ENCODE data around the gene SLC6A13.
"Not testable (repeated sequence)": the region's sequence is repeated elsewhere in the genome, so short reads cannot be mapped to it uniquely, and the experiment has no call there.

SLC6A13 gene

DNA sequence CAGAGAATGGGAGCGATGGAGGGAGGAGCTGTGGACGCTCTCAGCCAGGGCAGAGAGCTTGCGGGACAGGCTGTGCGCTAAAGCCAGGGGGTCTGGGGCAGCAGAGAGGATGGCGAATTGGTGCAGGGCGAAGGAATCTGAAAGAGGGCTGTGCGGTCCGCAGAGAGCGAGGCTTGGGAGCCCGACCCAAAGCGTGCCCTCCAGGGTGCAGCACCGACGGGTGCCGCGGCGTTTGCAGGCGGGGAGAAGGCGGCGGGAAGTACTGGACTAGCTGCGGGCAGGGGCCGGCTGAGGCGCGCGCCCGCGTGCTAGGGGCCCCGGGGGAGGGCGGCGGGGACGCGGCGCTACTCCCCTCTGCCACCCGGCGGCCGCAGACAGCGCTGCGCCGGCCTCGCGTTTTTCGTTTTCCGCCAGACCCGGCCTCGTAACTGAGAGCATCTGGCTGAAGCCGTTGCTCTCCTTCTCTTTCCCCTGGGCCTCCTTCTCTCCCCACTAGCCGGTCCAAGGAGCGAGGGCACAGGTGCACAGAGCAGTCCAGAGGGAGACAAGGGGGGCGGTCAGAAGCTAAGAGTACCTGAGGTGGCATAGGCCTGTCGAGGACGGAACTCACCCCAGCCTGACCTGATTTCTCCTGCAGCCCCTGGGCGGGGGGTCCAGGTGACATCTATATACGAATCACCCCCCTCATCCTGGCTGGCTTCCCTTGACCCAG is 73.6 kb downstream of the SLC6A13 start:
- TF ChIP-seq, protein P1, sequence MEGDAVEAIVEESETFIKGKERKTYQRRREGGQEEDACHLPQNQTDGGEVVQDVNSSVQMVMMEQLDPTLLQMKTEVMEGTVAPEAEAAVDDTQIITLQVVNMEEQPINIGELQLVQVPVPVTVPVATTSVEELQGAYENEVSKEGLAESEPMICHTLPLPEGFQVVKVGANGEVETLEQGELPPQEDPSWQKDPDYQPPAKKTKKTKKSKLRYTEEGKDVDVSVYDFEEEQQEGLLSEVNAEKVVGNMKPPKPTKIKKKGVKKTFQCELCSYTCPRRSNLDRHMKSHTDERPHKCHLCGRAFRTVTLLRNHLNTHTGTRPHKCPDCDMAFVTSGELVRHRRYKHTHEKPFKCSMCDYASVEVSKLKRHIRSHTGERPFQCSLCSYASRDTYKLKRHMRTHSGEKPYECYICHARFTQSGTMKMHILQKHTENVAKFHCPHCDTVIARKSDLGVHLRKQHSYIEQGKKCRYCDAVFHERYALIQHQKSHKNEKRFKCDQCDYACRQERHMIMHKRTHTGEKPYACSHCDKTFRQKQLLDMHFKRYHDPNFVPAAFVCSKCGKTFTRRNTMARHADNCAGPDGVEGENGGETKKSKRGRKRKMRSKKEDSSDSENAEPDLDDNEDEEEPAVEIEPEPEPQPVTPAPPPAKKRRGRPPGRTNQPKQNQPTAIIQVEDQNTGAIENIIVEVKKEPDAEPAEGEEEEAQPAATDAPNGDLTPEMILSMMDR (IDR thresholded peaks at IDR 0.05; ENCODE audit: insufficient read depth, low read length, poor library complexity, severe bottlenecking), result no peak
- peak; percentile 25 for DNase-seq (ENCODE audit: extremely low read depth, insufficient read length)

DNA sequence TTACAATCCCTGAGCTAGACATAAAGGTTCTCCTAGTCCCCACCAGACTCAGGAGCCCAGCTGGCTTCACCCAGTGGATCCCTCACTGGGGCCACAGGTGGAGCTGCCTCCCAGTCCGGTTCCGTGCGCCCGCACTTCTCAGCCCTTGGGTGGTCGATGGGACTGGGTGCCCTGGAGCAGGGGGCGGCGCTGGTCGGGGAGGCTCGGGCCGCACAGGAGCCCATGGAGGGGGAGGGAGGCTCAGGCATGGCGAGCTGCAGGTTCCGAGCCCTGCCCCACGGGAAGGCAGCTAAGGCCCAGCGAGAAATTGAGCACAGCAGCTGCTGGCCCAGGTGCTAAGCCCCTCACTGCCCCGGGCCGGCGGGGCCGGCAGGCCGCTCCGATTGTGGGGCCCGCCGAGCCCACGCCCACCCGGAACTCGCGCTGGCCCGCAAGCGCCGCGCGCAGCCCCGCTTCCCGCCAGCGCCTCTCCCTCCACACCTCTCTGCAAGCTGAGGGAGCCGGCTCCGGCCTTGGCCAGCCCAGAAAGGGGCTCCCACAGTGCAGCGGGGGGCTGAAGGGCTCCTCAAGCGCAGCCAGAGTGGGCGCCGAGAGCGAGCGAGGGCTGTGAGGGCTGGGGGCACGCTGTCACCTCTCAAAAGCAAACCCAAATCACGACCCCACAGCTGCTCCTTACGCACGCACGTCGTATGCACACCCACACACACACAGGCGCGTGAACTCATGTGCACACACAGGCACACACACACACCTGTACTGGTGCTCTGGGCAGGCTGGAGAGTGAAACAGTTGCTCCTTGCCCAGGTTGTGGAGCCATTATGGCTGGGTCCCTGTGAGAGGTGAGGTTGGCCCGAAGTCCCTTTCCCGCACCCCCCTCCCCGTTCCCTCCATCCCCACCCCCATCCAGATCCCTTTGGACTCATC is 74.4 kb downstream of the SLC6A13 start:
- not testable (repeated sequence) for H3K27me3 ChIP-seq (replicated peaks; ENCODE audit: control insufficient read depth, insufficient read depth, low read length); DNase-seq (ENCODE audit: extremely low read depth, insufficient read length); H3K4me3 ChIP-seq (replicated peaks; ENCODE audit: low read depth, low read length); H3K36me3 ChIP-seq (ENCODE audit: control insufficient read depth, insufficient read depth, low read length)

More for the DNA sequence above, 73.6 kb downstream of the SLC6A13 start:
- Histone ChIP-seq H3K4me3 (replicated peaks; ENCODE audit: low read depth, low read length) (no peak overlapping the region), H3K36me3 (ENCODE audit: control insufficient read depth, insufficient read depth, low read length) (no peaks in the 10 kb centered on the region), H3K27me3 (replicated peaks; ENCODE audit: control insufficient read depth, insufficient read depth, low read length) (no peaks in the 10 kb centered on the region; the same call in 1 of the 2 replicates)

DNA sequence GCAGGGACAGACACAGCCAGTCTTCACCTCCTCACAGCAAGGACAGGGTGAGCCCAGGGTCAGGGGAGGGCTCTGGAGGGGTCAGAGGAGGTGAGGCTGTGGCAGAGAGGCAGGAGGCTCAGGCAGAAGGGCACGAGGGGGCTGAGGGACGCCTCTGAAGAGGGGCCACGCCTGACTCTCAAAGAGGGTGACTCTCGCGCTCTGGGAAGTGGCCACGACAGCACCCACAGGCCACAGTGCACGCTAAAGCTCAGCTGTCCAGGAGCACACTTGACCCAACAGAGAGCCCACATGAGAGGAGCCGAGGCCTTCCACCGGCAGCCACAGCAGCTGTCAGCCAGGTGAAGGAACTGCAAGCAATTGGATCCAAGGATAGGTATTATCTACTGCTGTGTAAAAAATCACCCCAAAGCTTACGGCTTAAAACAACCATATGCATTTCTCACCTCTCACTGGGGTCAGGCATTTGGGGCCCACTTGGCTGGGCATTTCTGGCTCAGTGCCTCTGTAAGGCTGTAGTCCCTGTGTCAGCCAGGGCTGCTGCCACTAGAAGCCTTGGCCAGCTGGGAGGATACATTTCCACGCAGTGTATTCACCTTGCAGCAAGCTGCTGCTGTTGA is 76.5 kb downstream of the SLC6A13 start:
- H3K4me3 ChIP-seq (replicated peaks; ENCODE audit: low read depth, low read length), result no peak overlapping the region
- DNase-seq (ENCODE audit: extremely low read depth, insufficient read length), result no peak
- no peaks in the 10 kb centered on the region for H3K36me3 ChIP-seq (ENCODE audit: control insufficient read depth, insufficient read depth, low read length)
- no peaks in the 10 kb centered on the region; the same call in 1 of the 2 replicates for H3K27me3 ChIP-seq (replicated peaks; ENCODE audit: control insufficient read depth, insufficient read depth, low read length)
- TF ChIP-seq, protein P1 (IDR thresholded peaks at IDR 0.05; ENCODE audit: insufficient read depth, low read length, poor library complexity, severe bottlenecking), result no peak

DNA sequence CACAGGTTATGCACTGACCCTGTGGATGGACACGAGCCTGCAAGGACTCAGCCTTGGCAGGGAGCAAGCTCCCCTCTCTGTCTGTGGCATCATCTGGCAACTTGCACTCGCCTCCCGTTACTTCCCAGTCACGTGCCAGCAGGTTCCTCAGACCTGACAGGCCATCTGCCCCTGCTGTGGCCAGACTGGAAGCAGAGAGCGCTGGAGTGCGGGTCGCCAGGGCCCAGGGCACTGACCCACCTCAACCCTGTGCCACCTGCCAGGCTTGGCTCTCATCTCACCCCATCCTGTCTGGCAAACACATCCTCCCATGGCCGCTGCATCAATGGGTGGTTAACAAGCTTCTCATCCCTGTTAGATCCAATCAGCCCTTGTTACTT is 77.1 kb downstream of the SLC6A13 start:
- no peaks in the 10 kb centered on the region; the same call in 1 of the 2 replicates for H3K27me3 ChIP-seq (replicated peaks; ENCODE audit: control insufficient read depth, insufficient read depth, low read length)
- no peak for DNase-seq (ENCODE audit: extremely low read depth, insufficient read length)
- TF ChIP-seq, protein P1 (IDR thresholded peaks at IDR 0.05; ENCODE audit: insufficient read depth, low read length, poor library complexity, severe bottlenecking), result no peak
- H3K4me3 ChIP-seq (replicated peaks; ENCODE audit: low read depth, low read length), result no peak overlapping the region
- H3K36me3 ChIP-seq (ENCODE audit: control insufficient read depth, insufficient read depth, low read length), result no peaks in the 10 kb centered on the region

DNA sequence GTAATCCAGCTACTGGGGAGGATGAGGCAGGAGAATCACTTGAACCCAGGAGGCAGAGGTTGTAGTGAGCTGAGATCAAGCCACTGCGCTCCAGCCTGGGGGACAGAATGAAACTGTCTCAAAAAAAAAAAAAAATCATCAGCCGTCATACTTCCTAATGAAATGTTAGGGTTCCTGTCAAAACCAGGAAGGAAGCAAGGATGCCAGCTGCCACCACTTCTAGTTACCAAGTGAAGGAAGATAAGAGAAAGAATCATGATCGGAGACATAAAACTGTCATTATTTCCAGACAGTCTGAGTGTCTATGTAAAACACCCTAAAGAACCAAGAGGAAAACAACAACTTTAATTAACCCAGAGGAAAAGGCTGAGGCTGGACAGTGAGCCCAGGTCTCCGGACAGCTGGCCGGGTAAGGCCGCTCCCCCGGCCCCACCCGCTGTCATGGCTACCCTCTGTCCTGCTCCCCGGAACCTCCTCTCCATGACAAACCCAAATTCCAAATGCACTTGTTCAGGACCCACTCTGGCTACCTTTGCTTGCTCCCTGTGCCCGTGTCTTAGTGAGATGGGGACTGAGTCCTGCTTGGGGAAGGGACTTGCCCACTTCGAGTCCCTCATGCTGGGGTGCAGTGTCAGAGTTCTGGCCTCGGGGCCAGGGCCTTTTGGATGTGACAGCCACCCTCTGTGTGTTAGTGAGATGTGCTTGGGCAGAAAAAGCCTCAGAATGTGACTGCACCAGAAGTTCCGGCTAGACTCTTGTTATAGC is 77.6 kb downstream of the SLC6A13 start:
- no peaks in the 10 kb centered on the region for H3K27me3 ChIP-seq (replicated peaks; ENCODE audit: control insufficient read depth, insufficient read depth, low read length)
- no peaks in the 10 kb centered on the region for H3K36me3 ChIP-seq (ENCODE audit: control insufficient read depth, insufficient read depth, low read length)
- TF ChIP-seq, protein P1 (IDR thresholded peaks at IDR 0.05; ENCODE audit: insufficient read depth, low read length, poor library complexity, severe bottlenecking), result no peak
- no peak overlapping the region for H3K4me3 ChIP-seq (replicated peaks; ENCODE audit: low read depth, low read length)
- DNase-seq (ENCODE audit: extremely low read depth, insufficient read length), result no peak

Measured in GM06990 (cell line).